ENCODE results near the gene PAAF1. TPM values are rescaled to one million over a fixed set of nuclear protein-coding genes. Genes with fewer than 3 reads are reported as not detected.

The PAAF1 gene
- total and polyA plus RNA-seq, 2 experiments from 2014 or later: 13.6 to 18.1 TPM

- H3K27ac ChIP-seq (ENCODE audit: low read depth): no peak overlapping the region
Measured at GRCh38 chr11:73856031-73856567, 20.7 kb upstream of the PAAF1 start.

More at GRCh38 chr11:73856031-73856567, 20.7 kb upstream of the PAAF1 start:
- H3K4me1 Mint-ChIP-seq: peaks cover 7% of the 10 kb centered on the region
- no peaks in the 10 kb centered on the region; the same call in 2 of the 3 replicates for H3K9me3 Mint-ChIP-seq
- no peaks in the 10 kb centered on the region for H3K27me3 Mint-ChIP-seq (ENCODE audit: insufficient read depth, low read depth, poor library complexity)
- H2AFZ ChIP-seq: no peak overlapping the region
- no peaks in the 10 kb centered on the region for H3K27me3 ChIP-seq (ENCODE audit: insufficient read depth)
- H3F3A ChIP-seq (replicated peaks; ENCODE audit: low read depth): 0 out of 2 replicates have a peak, but pooled peaks cover 3% of the 10 kb centered on the region
- no peaks in the 10 kb centered on the region for H3K36me3 ChIP-seq (ENCODE audit: insufficient read depth)
- no peak for TF ChIP-seq JUNB (IDR thresholded peaks at IDR 0.05; ENCODE audit: unreplicated experiment)
- no peak for TF ChIP-seq POLR2AphosphoS5 (IDR thresholded peaks at IDR 0.05; ENCODE audit: low read depth)
- TF ChIP-seq STAT1 (IDR thresholded peaks at IDR 0.05; ENCODE audit: unreplicated experiment): no peak
- no peak for TF ChIP-seq EZH2phosphoT487 (IDR thresholded peaks at IDR 0.05; ENCODE audit: unreplicated experiment)
- TF ChIP-seq NANOG (IDR thresholded peaks at IDR 0.05; ENCODE audit: borderline replicate concordance): no peak
- no peak for TF ChIP-seq ZNF114 (CRISPR knock-in tag; IDR thresholded peaks at IDR 0.05)
- TF ChIP-seq CTCF (conservative IDR thresholded peaks at IDR 0.05; ENCODE audit: low read depth in 2 of 2): no peak
- no peak for TF ChIP-seq ZNF462 (CRISPR knock-in tag; IDR thresholded peaks at IDR 0.05)
- no peak for TF ChIP-seq ETS1 (IDR thresholded peaks at IDR 0.05)
- no peak for TF ChIP-seq REST (IDR thresholded peaks at IDR 0.05; ENCODE audit: unreplicated experiment)
- TF ChIP-seq CREB1 (CRISPR knock-in tag; IDR thresholded peaks at IDR 0.05; ENCODE audit: low read depth): no peak
- TF ChIP-seq EZH2 (IDR thresholded peaks at IDR 0.05; ENCODE audit: low read depth, unreplicated experiment): no peak
- TF ChIP-seq ZNF331 (CRISPR knock-in tag; IDR thresholded peaks at IDR 0.05; ENCODE audit: low read depth): no peak
- H4K20me1 ChIP-seq (replicated peaks; ENCODE audit: insufficient read depth): 0 out of 2 replicates have a peak, but pooled peaks cover 3% of the 10 kb centered on the region
- H3K4me3 Mint-ChIP-seq: no peak overlapping the region
- H3K79me2 ChIP-seq (replicated peaks; ENCODE audit: insufficient read depth): no peaks in the 10 kb centered on the region
- no peaks in the 10 kb centered on the region for H3K4me1 ChIP-seq (ENCODE audit: insufficient read depth)
- H3K4me3 ChIP-seq: no peak overlapping the region
- H3K4me2 ChIP-seq: no peak overlapping the region
- DNase-seq (ENCODE audit: low spot score) (no peak), ATAC-seq (peak; percentile 82)
- H3K9me2 ChIP-seq (ENCODE audit: insufficient read depth): no peaks in the 10 kb centered on the region
- H3K36me3 Mint-ChIP-seq (ENCODE audit: low read depth): no peaks in the 10 kb centered on the region; the same call in 2 of the 3 replicates
- H3K27ac Mint-ChIP-seq: no peak overlapping the region
